Erythroblast (primary cell): ENCODE data around the gene ERBB4.

Source experiments
- GATA1 ChIP-seq: IDR thresholded peaks from 2 replicates; pipeline ENCODE4 v1.6.1; 2011; ENCODE audit warnings: low read depth, mild to moderate bottlenecking, control low read depth, low read length, moderate library complexity
- POLR2A ChIP-seq: IDR thresholded peaks from 2 replicates; pipeline ENCODE4 v1.6.1; 2011; ENCODE audit warnings: mild to moderate bottlenecking, low read length

- TF ChIP-seq POLR2A (no peak), GATA1 (no peak)
Measured at GRCh38 chr2:211435331-211435730, 1103.3 kb downstream of the ERBB4 start.
